H9 (cell line): ENCODE results near the gene CSRNP3. TPM values are rescaled to one million over a fixed set of nuclear protein-coding genes. Genes with fewer than 3 reads are reported as not detected.

Experiments
- DNase-seq: peaks from one replicate; pipeline ENCODE4 v3.0.0-alpha.2; 2017
- H2AFZ ChIP-seq: one replicate; pipeline ENCODE4 v1.6.1; 2013; ENCODE audit warnings: mild to moderate bottlenecking, low read length, control low read depth, moderate library complexity
- H2AK5ac ChIP-seq: 2 replicates; pipeline ENCODE4 v1.6.1; 2013; ENCODE audit warnings: low read length, control low read depth, mixed read lengths; ENCODE audit not compliant: insufficient read length
- H2BK120ac ChIP-seq: one replicate; pipeline ENCODE4 v1.6.1; 2013; ENCODE audit warnings: low read depth, mild to moderate bottlenecking, low read length, control low read depth, inconsistent platforms; ENCODE audit not compliant: poor library complexity, severe bottlenecking
- H2BK12ac ChIP-seq: 2 replicates; pipeline ENCODE4 v1.6.1; 2013; ENCODE audit warnings: low read length, control low read depth, mixed read lengths, low read depth; ENCODE audit not compliant: insufficient read length
- H2BK15ac ChIP-seq: 2 replicates; pipeline ENCODE4 v1.6.1; 2013; ENCODE audit warnings: low read depth, low read length, control low read depth
- H2BK20ac ChIP-seq: one replicate; pipeline ENCODE4 v1.6.1; 2013; ENCODE audit warnings: low read depth, mild to moderate bottlenecking, low read length, control low read depth, inconsistent platforms; ENCODE audit not compliant: poor library complexity, severe bottlenecking
- H2BK5ac ChIP-seq: 2 replicates; pipeline ENCODE4 v1.6.1; 2013; ENCODE audit warnings: low read length, control low read depth, mixed read lengths; ENCODE audit not compliant: insufficient read length
- H3K14ac ChIP-seq: 2 replicates; pipeline ENCODE4 v1.6.1; 2013; ENCODE audit warnings: low read length, control low read depth; ENCODE audit not compliant: insufficient read depth
- H3K18ac ChIP-seq: 2 replicates; pipeline ENCODE4 v1.6.1; 2013; ENCODE audit warnings: low read depth, mild to moderate bottlenecking, mixed read lengths, low read length, control low read depth; ENCODE audit not compliant: insufficient read length
- H3K23ac ChIP-seq: 2 replicates; pipeline ENCODE4 v1.6.1; 2013; ENCODE audit warnings: low read length, control low read depth, mixed read lengths, low read depth; ENCODE audit not compliant: insufficient read length
- H3K23me2 ChIP-seq: 2 replicates; pipeline ENCODE4 v1.6.1; 2013; ENCODE audit warnings: low read depth, mild to moderate bottlenecking, mixed read lengths, low read length, control low read depth; ENCODE audit not compliant: insufficient read length, poor library complexity, severe bottlenecking
- H3K27ac ChIP-seq: 2 replicates; pipeline ENCODE4 v1.5.1; 2013; ENCODE audit warnings: low read length, control low read depth, mixed read lengths, low read depth; ENCODE audit not compliant: insufficient read length
- H3K27me3 ChIP-seq: 2 replicates; pipeline ENCODE4 v1.6.1; 2013; ENCODE audit warnings: low read length, control low read depth, inconsistent platforms; ENCODE audit not compliant: insufficient read depth
- H3K4ac ChIP-seq: 2 replicates; pipeline ENCODE4 v1.6.1; 2013; ENCODE audit warnings: low read depth, mild to moderate bottlenecking, control low read depth, inconsistent platforms, low read length, moderate library complexity
- H3K4me1 ChIP-seq: 2 replicates; pipeline ENCODE4 v1.6.1; 2013; ENCODE audit warnings: low read length, control low read depth, inconsistent platforms; ENCODE audit not compliant: insufficient read depth
- H3K4me2 ChIP-seq: 2 replicates; pipeline ENCODE4 v1.6.1; 2013; ENCODE audit warnings: low read length, control low read depth, mixed read lengths; ENCODE audit not compliant: insufficient read length, insufficient read depth
- H3K56ac ChIP-seq: 2 replicates; pipeline ENCODE4 v1.6.1; 2013; ENCODE audit warnings: low read depth, mild to moderate bottlenecking, mixed read lengths, low read length, control low read depth; ENCODE audit not compliant: insufficient read length
- H3K79me1 ChIP-seq: 2 replicates; pipeline ENCODE4 v1.6.1; 2013; ENCODE audit warnings: low read depth, mild to moderate bottlenecking, moderate library complexity, low read length, control low read depth, inconsistent platforms; ENCODE audit not compliant: insufficient read depth, poor library complexity, severe bottlenecking
- H3K79me2 ChIP-seq: 2 replicates; pipeline ENCODE4 v1.6.1; 2013; ENCODE audit warnings: low read length, control low read depth, inconsistent platforms; ENCODE audit not compliant: insufficient read depth
- H3K9ac ChIP-seq: 2 replicates; pipeline ENCODE4 v1.6.1; 2013; ENCODE audit warnings: low read length, control low read depth, mixed read lengths; ENCODE audit not compliant: insufficient read length; ENCODE audit errors: extremely low read depth
- H3K9me3 ChIP-seq: one replicate; pipeline ENCODE4 v1.6.1; 2013; ENCODE audit warnings: low read depth, low read length, inconsistent platforms; ENCODE audit not compliant: control insufficient read depth
- H3T11ph ChIP-seq: one replicate; pipeline ENCODE4 v1.6.1; 2013; ENCODE audit warnings: mild to moderate bottlenecking, low read length, control low read depth, inconsistent platforms
- H4K20me1 ChIP-seq: one replicate; pipeline ENCODE4 v1.6.1; 2013; ENCODE audit not compliant: control insufficient read depth, insufficient read length, insufficient read depth
- H4K5ac ChIP-seq: 2 replicates; pipeline ENCODE4 v1.6.1; 2013; ENCODE audit warnings: low read depth, mild to moderate bottlenecking, mixed read lengths, low read length, control low read depth; ENCODE audit not compliant: insufficient read length
- H4K8ac ChIP-seq: replicated peaks from 2 replicates; pipeline ENCODE4 v1.6.1; 2013; ENCODE audit warnings: low read length, control low read depth, mixed read lengths, low read depth; ENCODE audit not compliant: insufficient read length
- H4K91ac ChIP-seq: 2 replicates; pipeline ENCODE4 v1.6.1; 2013; ENCODE audit warnings: low read depth, mild to moderate bottlenecking, moderate library complexity, mixed read lengths, low read length, control low read depth; ENCODE audit not compliant: insufficient read length
- H3K27ac Mint-ChIP-seq, 3 experiments: 2 replicates in 2 of 3; 3 replicates in 1 of 3; pipeline ENCODE4 v1.8.0; 2020 to 2021; ENCODE audit warnings: mixed read lengths in 3 of 3, mild to moderate bottlenecking in 1 of 3, moderate library complexity in 1 of 3
- H3K27me3 Mint-ChIP-seq: 2 replicates; pipeline ENCODE4 v1.8.0; 2021; ENCODE audit warnings: low read depth, mild to moderate bottlenecking, moderate library complexity, mixed read lengths
- H3K36me3 Mint-ChIP-seq, 3 experiments: 2 replicates in 2 of 3; 3 replicates in 1 of 3; pipeline ENCODE4 v1.8.0; 2020 to 2021; ENCODE audit warnings: low read depth in 3 of 3, mixed read lengths in 3 of 3; ENCODE audit not compliant: insufficient read depth in 1 of 3
- H3K4me1 Mint-ChIP-seq, 2 experiments: 2 replicates each; pipeline ENCODE4 v1.8.0; 2020; ENCODE audit warnings: mixed read lengths in 2 of 2
- H3K4me3 Mint-ChIP-seq, 2 experiments: 2 replicates in 1 of 2; 3 replicates in 1 of 2; pipeline ENCODE4 v1.8.0; 2020 to 2021; ENCODE audit warnings: mild to moderate bottlenecking in 2 of 2, mixed read lengths in 2 of 2, moderate library complexity in 1 of 2
- H3K9me3 Mint-ChIP-seq, 2 experiments: 2 replicates in 1 of 2; 3 replicates in 1 of 2; pipeline ENCODE4 v1.8.0; 2020; ENCODE audit warnings: mild to moderate bottlenecking in 2 of 2, mixed read lengths in 2 of 2, moderate library complexity in 1 of 2
- WGBS: extraction: QIAGEN DNeasy Blood & Tissue Kit; methylation state at CpG from one replicate; pipeline ENCODE4 v1.1.7; 2013; ENCODE audit warnings: missing lambda C conversion rate, low lambda C conversion rate, mixed read lengths; ENCODE audit not compliant: insufficient read length; ENCODE audit errors: extremely low coverage; 5-methylcytosine and 5-hydroxymethylcytosine counted together
- total RNA-seq: library from RNA; stranded (reverse); gene quantifications from 2 replicates; pipeline ENCODE4 v1.2.1, GENCODE V29; 2021
- TF ChIP-seq, protein P1 (sequence below): fragments of 200-600 bp; sonication (generic); conservative IDR thresholded peaks from 3 replicates; pipeline ENCODE4 v1.8.0; 2021; ENCODE audit warnings: antibody characterized with exemption, mild to moderate bottlenecking

Gene CSRNP3
- total RNA-seq, 1 experiment from 2014 or later = 3.6 TPM

DNA sequence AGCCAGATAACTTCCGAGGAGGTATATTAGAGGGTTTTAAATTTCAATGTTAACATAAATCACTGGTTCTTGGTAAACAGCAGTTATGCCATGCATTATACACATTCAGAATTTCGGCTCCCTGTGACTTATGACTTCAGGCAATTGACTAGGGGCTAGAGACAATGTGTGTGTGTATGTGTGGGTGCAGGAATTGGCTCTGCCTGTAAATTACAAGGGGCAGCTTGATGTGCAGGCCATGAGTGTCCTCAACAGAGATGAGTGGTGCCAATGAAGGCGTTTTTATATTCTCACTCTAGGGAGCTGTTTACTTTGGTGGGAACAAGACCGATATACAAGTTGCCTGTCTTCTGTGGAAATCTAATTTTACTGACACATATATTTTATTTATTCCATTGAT, 161.6 kb downstream of the CSRNP3 start:
- no peaks in the 10 kb centered on the region for H3K23me2 ChIP-seq
- H3K9me3 ChIP-seq = no peaks in the 10 kb centered on the region
- TF ChIP-seq, protein P1, sequence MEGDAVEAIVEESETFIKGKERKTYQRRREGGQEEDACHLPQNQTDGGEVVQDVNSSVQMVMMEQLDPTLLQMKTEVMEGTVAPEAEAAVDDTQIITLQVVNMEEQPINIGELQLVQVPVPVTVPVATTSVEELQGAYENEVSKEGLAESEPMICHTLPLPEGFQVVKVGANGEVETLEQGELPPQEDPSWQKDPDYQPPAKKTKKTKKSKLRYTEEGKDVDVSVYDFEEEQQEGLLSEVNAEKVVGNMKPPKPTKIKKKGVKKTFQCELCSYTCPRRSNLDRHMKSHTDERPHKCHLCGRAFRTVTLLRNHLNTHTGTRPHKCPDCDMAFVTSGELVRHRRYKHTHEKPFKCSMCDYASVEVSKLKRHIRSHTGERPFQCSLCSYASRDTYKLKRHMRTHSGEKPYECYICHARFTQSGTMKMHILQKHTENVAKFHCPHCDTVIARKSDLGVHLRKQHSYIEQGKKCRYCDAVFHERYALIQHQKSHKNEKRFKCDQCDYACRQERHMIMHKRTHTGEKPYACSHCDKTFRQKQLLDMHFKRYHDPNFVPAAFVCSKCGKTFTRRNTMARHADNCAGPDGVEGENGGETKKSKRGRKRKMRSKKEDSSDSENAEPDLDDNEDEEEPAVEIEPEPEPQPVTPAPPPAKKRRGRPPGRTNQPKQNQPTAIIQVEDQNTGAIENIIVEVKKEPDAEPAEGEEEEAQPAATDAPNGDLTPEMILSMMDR = no peak
- H3K4me2 ChIP-seq = no peak overlapping the region
- H4K20me1 ChIP-seq = no peaks in the 10 kb centered on the region
- H3K79me2 ChIP-seq = no peaks in the 10 kb centered on the region
- no peak overlapping the region for H4K91ac ChIP-seq
- no peak overlapping the region for H3T11ph ChIP-seq
- no peak overlapping the region for H2BK120ac ChIP-seq
- no peak overlapping the region for H3K27ac ChIP-seq
- peaks cover 56% of the 10 kb centered on the region in 2 experiments for H3K4me1 Mint-ChIP-seq
- no peak overlapping the region for H4K8ac ChIP-seq
- no peak overlapping the region for H2AFZ ChIP-seq
- H3K9ac ChIP-seq = no peak overlapping the region
- H4K5ac ChIP-seq = no peak overlapping the region
- peaks cover 10% of the 10 kb centered on the region; the same call in 1 of the 2 replicates for H3K4me1 ChIP-seq
- H3K4me3 Mint-ChIP-seq = no peak overlapping the region
- no peaks in the 10 kb centered on the region for H3K9me3 Mint-ChIP-seq
- WGBS = no CpG with 5 or more reads among the region's 4 CpGs
- no peak for DNase-seq
- H3K79me1 ChIP-seq = no peaks in the 10 kb centered on the region
- H3K14ac ChIP-seq = no peak overlapping the region
- H3K4ac ChIP-seq = no peak overlapping the region
- no peak overlapping the region for H2BK12ac ChIP-seq
- no peak overlapping the region for H2BK20ac ChIP-seq
- H3K56ac ChIP-seq = no peak overlapping the region
- no peak overlapping the region for H2BK15ac ChIP-seq
- peak overlapping the region in 2 of 3 experiments; percentile 61 to 91; a peak in 3 of 7 replicates for H3K27ac Mint-ChIP-seq
- H3K27me3 Mint-ChIP-seq = no peaks in the 10 kb centered on the region
- no peaks in the 10 kb centered on the region for H3K27me3 ChIP-seq
- no peak overlapping the region for H2BK5ac ChIP-seq
- no peaks in the 10 kb centered on the region; a peak in 2 of 7 replicates for H3K36me3 Mint-ChIP-seq
- no peak overlapping the region for H3K18ac ChIP-seq
- no peak overlapping the region for H2AK5ac ChIP-seq
- no peak overlapping the region for H3K23ac ChIP-seq
